GM19240 (cell line): ENCODE results near the gene USP1.

Source experiments
- DNase-seq: peaks from one replicate; pipeline ENCODE4 v3.0.0; 2011; ENCODE audit warnings: low spot score; ENCODE audit not compliant: insufficient read length

The USP1 gene, protein sequence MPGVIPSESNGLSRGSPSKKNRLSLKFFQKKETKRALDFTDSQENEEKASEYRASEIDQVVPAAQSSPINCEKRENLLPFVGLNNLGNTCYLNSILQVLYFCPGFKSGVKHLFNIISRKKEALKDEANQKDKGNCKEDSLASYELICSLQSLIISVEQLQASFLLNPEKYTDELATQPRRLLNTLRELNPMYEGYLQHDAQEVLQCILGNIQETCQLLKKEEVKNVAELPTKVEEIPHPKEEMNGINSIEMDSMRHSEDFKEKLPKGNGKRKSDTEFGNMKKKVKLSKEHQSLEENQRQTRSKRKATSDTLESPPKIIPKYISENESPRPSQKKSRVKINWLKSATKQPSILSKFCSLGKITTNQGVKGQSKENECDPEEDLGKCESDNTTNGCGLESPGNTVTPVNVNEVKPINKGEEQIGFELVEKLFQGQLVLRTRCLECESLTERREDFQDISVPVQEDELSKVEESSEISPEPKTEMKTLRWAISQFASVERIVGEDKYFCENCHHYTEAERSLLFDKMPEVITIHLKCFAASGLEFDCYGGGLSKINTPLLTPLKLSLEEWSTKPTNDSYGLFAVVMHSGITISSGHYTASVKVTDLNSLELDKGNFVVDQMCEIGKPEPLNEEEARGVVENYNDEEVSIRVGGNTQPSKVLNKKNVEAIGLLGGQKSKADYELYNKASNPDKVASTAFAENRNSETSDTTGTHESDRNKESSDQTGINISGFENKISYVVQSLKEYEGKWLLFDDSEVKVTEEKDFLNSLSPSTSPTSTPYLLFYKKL

DNA sequence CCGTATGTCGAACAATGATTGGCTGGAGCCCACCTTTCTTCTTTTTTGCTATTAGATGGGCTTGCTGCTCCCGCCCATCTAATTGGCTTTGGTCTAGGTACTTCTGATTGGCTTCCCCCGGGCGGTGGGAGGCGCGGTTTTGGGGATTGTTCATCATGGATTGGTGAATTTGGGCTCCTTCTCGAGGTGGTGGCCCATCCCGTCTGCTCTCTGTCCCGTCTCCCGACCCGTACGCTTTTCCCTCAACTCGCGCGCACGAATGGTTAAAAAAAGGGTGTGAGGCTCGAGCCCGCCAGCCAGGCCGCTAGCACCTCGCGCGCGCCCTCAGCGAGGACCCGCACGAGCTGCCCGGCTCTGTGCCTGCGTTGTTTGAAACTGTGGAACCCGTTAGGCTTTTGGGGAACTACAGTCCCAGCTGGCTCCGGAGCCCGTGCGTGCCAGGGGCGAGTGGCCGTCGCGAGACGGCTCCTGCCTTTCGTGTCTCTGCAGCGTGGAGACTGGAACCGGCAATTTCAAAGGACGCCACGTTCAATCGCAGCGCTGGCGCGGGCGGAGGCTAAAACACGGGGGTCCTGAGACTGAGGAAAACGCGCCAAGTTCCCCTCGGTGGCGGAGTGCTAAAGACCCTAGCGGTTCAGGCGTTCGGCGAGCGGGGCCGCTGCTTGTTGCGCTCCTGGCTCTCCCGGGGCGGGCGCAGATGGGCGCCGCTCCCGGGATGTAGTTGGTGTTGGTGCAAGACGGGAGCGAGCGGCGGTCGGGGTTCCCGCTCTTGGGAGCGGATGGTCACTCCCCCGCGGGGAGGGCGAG lies at the start of gene USP1:
Gene USP1, plus strand, starts transcription at position 584 of the 807 bp plus-strand sequence. CDS start 2,819 bp downstream, outside the sequence.
- DNase-seq = peak; percentile 48

DNA sequence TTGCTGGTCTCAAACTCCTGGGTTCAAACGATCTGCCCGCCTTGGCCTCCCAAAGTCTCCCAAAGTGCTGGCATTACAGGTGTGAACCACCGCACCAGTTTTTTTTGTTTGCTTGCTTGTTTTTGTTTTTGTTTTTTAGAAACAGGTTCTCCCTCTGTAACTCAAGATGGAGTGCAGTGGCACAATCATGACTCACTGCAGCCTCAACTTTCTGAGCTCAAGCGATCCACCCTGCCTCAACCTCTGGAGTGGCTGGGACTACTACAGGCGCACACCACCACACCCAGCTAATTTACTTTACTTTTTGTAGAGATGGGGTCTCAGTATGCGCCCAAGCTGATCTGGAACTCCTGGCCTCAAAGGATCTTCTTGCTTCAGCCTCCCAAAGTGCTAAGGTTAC lies 47.3 kb upstream of the USP1 start:
- no peak for DNase-seq

DNA sequence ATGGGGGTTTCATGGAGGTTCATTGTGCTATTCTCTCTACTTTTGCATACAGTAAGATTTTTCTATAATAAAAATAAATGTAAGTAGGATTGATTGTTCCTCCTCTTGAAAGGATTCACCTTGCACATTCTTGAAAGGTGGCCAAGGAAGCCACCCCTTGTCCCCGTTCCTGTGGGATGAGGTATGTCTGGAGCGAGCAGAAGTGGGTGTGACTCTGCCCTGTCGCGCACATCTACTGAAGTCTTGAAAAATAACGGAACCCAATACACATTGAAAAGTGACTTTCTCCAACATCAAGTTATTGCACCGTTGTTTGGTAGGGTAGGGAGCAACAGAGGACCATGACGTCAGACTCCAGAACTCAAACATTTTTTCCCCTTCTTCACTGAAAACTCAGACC lies 46.8 kb upstream of the USP1 start:
- no peak for DNase-seq

DNA sequence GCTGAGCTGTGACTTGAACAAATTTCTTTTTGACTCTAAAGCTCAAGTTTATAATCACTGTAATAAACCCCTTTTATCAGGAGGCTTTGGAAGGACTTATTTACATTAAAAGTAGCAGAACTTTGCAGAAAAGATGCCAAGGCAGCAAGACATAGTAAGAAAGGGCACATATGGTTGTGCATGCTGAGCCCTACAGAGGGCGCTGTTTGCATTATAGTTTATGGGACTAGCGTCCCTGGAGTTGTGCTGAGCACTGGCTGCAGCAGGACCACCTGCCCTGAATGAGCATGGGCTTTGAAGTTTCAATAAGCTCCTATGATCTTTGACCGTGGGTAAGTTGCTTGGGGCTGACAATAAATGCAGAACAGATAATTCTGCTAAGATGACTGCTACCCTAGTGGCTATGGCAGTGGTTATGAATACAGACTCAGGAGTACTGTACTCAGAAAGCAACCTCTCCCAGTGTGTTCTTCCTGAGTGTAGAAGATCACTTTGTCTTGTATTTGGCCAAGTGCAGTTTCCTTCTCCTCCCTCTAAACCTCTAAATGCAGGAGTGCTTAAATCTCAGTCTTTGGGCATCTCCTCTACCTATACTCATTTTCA lies 45.4 kb upstream of the USP1 start:
- no peak for DNase-seq

DNA sequence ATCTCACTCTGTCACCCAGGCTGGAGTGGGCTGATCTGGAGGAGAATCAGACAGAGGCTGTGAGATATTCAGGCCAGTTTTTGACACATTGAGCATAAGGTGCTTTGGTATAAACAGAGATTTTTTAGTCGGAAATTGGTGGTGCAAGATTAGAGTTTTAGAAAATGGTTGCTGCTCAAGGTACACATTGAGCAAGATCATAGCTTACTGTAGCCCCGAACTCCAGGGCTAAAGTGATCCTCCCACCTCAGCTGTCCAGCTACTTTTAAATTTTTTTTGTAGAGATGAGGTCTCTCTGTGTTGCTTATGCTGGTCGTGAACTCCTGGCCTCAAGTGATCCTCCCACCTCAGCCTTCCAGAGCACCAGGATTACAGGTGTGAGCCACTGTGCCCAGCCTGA lies 43.9 kb upstream of the USP1 start:
- no peak for DNase-seq

DNA sequence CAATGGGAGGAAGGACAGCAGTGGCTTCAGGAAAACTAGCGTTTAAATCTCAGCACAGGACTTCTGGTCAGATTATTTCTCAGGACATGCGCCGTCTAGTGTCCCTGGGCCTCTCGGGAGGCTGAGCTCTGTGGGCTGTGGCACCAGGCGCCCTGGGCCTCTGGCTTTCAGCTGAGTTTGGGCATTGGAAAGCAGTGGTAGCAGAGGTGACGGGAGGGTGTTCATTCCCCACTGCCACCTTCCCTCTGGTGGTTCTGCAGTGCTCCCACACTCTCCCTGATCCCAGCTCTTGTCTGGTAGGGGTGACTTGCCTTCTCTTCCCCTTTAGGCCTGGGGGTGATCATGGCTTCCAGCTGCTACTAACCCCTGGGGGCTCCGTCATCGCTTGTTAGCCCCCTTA lies 42.2 kb upstream of the USP1 start:
- no peak for DNase-seq

DNA sequence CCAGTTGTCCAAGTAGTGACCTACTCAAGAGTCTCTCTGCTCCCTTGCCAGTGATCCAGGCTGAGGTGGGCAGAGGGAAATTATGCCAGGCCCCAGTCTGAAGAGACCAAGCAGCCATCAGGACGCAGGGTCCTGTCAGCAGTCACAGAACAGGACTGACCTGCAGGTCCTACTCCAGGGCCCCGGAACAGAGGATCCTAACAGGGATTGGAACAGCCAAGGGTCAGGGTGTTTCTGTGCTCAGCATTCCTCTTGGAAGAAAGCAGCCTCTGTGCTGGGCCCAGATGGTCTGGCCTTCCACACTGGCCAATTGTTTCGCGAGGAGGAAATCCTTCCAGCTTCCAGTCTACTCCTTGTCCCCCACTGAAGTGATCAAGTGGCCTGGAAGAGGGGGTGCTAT lies 41.6 kb upstream of the USP1 start:
- DNase-seq = no peak

DNA sequence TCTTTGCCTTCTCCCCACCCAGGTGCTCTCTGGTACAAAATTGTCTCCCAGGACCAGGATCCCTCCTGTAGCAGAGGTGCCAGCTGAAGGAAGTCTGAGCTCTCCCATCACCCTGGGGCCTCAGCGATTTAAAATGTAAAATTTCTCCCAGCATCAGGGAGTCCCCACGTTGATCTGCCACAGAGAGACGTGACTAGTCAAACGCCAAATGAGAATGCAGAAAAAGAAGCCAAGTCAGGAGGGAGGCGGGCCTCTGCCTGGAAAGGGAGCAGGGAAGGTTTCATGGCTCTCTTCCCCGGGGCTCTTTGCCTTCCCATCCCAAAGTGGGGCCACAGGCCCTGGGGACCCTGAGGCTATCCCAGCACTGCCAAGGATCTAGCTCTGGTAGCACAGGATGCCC lies 40.0 kb upstream of the USP1 start:
- no peak for DNase-seq

DNA sequence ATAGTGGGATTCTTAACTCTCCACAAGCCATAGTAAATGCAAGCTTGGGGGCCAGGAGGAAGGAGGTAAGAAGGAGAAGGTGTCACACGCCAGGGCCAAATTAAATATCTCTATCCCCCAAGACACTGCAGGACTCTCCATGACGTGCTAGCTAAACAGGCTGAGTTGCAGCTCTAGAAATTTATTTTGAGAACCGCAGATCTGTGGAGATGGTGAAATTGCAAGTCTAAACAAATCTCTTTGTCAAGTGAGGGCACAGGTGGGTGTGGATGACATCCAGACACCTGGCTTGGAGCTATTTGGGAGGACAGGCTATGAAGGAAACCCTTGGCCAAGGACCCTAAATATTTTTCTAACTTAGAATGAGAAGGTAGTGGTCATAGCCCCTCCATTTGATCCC lies 39.5 kb upstream of the USP1 start:
- DNase-seq = no peak

DNA sequence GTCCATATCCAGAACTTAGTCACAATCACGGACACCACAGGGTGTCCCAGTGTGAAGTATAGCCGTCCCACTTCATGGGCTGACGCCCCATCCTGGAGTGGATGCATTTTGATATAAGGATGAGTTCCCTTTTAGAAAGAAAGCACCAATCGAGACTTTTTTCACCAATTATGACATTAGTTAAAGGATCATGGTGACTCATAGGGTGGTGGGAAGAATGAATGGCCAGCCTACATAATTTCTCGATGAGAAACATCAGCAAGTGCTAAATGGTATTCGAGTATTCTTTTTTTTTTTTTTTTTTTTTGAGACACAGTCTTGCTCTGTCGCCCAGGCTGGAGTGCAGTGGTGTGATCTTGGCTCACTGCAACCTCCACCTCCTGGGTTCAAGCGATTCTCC lies 38.5 kb upstream of the USP1 start:
- no peak for DNase-seq

DNA sequence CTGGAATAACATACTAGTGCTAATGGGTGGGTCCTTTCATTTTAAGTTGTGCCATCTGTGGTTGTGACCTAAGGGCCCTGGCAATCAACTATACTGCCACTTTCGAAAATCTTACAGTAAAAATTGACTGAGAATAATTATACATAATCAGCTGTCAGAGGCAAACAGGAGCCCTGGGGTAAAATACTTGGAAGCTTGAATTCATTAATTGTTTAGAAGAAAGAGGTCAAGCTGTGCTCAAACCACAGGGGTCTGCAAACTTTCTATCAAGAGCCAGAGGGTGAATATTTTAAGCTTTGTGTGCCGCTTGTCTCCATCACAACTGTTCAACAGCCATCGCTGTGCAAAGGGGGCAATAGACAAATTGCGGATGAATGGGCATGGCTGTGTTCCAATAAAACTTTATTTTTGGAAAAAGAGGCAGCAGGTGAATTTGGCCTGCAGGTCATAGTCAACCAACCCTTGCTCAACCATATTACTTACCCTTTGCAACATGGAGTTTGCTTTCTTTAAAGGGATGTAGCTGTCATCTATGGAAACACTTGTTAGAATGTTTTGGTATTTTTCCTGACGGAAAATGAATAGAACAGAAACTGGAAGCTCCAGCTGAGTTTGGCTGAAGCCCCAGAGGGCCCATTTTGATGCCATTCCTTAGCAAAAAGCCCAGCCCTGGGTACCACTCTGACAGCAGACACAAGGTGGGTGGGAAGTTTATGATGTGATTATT lies 35.7 kb upstream of the USP1 start:
- DNase-seq = no peak

DNA sequence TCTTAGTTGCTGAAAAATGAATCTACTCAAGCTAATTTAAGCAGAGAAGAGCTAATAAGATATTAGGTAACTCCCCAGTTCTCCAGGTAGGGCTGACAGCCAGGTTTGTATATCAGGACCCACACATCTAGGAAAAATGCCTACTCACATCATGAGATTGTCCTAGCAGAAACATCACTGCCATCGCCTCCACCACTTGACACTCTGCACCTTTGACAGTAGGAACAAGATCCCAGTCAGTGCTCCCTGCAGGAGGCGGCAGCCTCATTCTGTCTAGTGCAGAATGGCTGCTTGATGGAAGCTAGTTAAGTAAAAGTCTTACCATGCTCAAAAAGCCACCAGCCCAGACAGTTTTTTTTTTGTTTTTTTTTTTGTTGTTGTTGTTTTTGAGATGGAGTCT lies 31.6 kb upstream of the USP1 start:
- DNase-seq = no peak

DNA sequence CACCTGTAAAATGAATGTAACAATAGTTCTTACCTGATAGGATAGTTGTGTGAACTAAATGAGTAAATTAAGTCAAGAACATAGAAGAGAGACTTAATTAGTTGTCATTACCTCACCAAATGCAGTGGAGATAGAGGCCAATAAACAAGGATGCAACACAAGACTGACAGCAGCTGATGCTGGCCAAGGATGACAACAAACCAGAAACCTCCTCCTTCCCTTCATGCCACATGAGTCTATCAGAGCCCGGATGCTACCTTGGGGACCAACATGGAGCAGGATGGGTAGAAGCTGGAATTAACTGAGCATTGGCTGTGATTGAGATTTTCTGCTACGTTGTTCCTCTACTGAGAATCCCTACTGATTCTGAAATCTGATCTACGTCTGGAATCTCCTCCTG lies 30.3 kb upstream of the USP1 start:
- DNase-seq = no peak

DNA sequence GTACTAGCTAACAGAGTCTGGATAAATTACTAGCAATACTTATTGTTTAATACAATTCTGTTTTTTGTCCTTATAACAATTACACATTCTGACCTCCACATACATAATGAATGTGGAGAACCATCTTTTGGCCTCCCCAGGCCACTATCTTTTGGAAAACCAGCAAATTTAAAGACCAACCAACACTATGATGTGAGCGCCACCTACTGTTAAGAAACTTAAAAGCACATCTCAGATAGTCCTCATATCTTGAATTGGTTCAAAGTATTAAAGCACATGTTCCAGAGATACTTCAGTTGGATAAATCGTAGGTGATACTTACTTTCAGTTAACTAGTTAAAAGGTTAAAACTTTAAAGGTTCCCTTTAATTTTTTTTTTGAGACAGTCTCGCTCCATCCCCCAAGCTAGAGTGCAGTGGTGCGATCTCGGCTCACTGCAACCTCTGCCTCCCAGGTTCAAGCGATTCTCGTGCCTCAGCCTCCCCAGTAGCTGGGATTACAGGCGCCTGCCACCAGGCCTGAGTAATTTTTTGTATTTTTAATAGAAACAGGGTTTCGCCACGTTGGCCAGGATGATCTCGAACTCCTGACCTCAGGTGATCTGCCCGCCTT lies 29.3 kb upstream of the USP1 start:
- DNase-seq = no peak

DNA sequence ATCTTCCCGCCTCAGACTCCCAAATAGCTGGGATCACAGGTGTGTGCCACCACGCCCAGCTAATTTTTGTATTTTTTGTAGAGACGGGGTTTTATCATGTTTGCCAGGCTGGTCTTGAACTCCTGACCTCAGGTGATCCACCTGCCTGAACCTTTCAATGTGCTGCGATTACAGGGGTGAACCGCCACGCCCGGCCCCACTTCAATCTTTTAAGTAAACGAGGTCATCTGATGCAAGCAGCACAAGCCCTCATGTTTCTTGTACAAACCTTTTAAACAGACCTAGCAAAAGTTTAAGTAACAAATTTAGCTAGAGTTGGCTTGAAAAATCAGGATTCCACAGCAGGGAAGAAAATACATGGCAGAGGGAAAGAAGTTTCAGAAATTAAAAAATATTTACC lies 21.2 kb upstream of the USP1 start:
- no peak for DNase-seq

DNA sequence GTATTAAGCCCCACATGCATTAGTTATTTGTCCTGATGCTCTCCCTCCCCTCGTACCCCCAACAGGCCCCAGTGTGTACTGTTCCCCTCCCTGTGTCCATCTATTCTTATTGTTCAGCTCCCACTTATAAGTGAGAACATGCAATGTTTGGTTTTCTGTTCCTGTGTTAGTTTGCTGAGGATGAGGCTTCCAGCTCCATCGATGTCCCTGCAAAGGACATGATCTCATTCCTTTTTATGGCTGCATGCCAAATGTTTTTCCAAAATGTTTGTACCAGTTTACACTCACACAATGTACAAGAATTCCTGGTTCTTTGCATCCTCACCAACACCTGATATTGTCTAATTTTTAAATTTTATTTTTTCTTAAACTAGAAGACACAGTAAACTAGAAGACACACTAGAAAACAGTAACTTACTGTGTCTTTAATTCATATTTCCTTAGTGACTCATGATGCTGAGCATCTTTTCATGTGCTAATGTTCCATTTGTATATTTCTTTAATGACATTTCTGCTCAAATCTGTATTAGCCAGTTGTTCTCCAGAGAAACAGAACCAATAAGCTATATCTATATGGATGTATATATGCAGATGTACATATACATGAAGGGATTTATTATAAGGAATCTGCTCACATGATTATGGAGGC lies 19.4 kb upstream of the USP1 start:
- no peak for DNase-seq

DNA sequence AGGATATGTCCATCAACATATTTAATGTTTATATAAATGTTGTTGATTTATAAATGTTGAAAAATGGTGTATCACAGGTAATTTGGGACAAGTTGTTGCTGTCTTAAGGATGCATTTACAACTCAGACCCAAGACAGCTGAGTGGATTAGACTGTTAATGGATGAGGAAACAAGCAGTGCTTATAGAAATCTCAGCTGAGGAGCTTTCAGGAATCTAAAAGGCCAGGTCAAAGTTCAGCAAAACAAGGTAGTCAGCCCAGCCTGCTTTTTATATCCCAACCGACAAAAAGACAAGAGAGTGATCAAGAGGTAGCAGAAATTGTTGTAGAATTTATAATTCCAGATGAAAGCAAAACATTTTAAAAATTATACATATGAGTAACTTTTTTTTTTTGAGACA lies 16.6 kb upstream of the USP1 start:
- no peak for DNase-seq

DNA sequence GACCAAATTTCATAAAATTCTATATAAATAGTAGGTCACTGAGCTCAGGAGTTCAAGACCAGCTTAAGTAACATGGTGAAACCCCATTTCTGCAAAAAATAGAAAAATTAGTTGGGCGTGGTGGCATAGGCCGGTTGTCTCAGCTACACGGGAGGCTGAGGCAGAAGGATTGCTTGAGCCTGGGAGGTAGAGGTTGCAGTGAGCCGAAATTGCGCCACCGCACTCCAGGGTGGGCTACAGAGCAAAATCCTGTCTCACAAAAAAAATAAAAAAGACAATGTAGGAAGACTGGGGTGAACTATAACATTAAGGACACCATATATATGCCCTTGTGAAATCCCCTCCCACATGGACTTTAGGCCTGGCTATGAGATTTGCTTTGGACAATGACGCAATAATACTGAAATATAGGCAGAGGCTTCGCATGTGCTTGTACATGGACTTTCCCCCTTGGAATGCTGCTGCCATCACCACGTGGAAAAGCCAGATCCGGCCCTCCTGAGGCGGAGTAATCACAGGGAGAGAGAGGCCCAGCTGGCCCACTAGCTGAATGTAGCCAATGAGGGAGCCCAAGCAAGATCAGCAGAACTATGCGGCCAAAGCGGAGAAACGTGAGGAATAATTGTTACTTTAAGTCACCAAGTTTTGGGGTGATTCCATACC lies 13.1 kb upstream of the USP1 start:
- DNase-seq = no peak

DNA sequence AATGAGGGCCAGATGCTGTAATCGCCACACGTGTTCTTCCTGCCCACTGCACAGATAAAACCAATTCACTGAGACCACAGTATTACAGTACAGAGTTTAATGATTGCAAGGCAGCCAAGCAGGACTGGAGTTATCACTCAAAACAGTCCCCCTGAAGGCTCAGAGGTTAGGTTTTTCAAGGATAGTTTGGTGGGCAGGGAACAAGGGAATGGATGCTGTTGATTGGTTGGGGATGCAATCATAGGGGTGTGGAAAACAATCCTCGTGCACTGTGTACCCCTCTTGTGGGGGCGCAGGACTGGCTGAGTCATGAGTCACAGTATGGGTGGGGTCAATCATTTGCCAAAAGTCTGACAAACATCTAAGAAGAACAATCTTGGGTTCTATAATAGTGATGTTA lies 12.4 kb upstream of the USP1 start:
- DNase-seq = no peak
